Effector CD8-positive, alpha-beta T cell (primary cell): ENCODE results near the gene ADCY10.

Source experiments
- DNase-seq: peaks from one replicate; lab custom pipeline; 2025; lab: John Stamatoyannopoulos, UW

Gene ADCY10

GRCh38 chr1:167781558-167781957 lies 132.4 kb downstream of the ADCY10 start:
- no peak for DNase-seq

- DNase-seq, result no peak
Observed at GRCh38 chr1:167777269-167777650, 136.7 kb downstream of the ADCY10 start.

GRCh38 chr1:167776616-167777268 lies 137.2 kb downstream of the ADCY10 start:
- DNase-seq, result no peak

- DNase-seq, result no peak
Observed at GRCh38 chr1:167776151-167776550, 137.8 kb downstream of the ADCY10 start.

GRCh38 chr1:167775178-167775577 lies 138.8 kb downstream of the ADCY10 start:
- DNase-seq, result no peak

GRCh38 chr1:167774710-167775109 lies 139.2 kb downstream of the ADCY10 start:
- DNase-seq, result no peak

- DNase-seq, result no peak
Observed at GRCh38 chr1:167773516-167773915, 140.4 kb downstream of the ADCY10 start.

GRCh38 chr1:167772436-167772835 lies 141.5 kb downstream of the ADCY10 start:
- DNase-seq, result no peak

GRCh38 chr1:167770127-167770526 lies 143.8 kb downstream of the ADCY10 start:
- no peak for DNase-seq

- no peak for DNase-seq
Observed at GRCh38 chr1:167767761-167768160, 146.2 kb downstream of the ADCY10 start.

- no peak for DNase-seq
Observed at GRCh38 chr1:167766538-167766937, 147.4 kb downstream of the ADCY10 start.

- DNase-seq, result no peak
Observed at GRCh38 chr1:167765496-167765895, 148.4 kb downstream of the ADCY10 start.

- DNase-seq, result no peak
Observed at GRCh38 chr1:167764458-167765330, 149.2 kb downstream of the ADCY10 start.

GRCh38 chr1:167763525-167764220 lies 150.3 kb downstream of the ADCY10 start:
- DNase-seq, result no peak

- no peak for DNase-seq
Observed at GRCh38 chr1:167762061-167762746, 151.7 kb downstream of the ADCY10 start.

GRCh38 chr1:167761400-167761799 lies 152.5 kb downstream of the ADCY10 start:
- no peak for DNase-seq
